ENCODE measurements around the gene CACNG4.

The CACNG4 gene

DNA sequence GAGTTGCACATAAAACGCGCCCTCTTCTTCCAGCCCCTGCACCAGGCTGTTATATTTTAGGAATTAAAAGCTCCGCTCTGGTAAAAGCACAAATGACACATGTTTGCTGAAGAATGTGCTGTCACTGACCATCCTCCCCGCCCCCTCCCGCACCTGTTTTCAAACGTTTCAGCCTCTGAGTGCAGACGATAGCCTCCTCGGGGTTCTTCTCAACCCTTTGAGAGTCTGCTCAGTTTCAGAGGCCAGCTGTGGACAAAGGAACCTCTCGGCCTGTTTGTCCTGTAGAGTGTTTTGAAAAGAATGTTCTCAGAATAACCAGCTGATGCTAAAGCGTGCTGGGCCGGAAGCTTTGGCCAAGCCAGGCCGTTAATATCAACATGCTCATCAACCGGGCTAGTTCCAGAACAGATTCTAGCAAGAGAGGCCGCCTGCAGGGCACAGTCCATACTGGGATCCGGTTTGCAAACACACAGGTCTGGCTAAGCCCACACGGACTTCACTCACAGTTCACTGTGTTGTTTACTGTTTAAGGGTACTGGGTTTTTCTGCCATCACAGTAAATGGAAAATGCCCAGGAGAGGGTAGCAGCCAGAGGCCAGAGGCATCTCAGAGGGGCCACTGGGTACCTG lies 6.4 kb upstream of the CACNG4 start:
- DNase-seq (ENCODE audit: extremely low read depth, low read depth): no peak
- TF ChIP-seq, protein P1, sequence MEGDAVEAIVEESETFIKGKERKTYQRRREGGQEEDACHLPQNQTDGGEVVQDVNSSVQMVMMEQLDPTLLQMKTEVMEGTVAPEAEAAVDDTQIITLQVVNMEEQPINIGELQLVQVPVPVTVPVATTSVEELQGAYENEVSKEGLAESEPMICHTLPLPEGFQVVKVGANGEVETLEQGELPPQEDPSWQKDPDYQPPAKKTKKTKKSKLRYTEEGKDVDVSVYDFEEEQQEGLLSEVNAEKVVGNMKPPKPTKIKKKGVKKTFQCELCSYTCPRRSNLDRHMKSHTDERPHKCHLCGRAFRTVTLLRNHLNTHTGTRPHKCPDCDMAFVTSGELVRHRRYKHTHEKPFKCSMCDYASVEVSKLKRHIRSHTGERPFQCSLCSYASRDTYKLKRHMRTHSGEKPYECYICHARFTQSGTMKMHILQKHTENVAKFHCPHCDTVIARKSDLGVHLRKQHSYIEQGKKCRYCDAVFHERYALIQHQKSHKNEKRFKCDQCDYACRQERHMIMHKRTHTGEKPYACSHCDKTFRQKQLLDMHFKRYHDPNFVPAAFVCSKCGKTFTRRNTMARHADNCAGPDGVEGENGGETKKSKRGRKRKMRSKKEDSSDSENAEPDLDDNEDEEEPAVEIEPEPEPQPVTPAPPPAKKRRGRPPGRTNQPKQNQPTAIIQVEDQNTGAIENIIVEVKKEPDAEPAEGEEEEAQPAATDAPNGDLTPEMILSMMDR (IDR thresholded peaks at IDR 0.05; ENCODE audit: low read depth, low read length, missing control alignments): no peak
- H3K4me3 ChIP-seq (replicated peaks; ENCODE audit: low read depth, low read length): no peak overlapping the region

- TF ChIP-seq, protein P1 (IDR thresholded peaks at IDR 0.05; ENCODE audit: low read depth, low read length, missing control alignments): no peak
- DNase-seq (ENCODE audit: extremely low read depth, low read depth): no peak
- no peak overlapping the region for H3K4me3 ChIP-seq (replicated peaks; ENCODE audit: low read depth, low read length)
These were observed 4.7 kb upstream of the CACNG4 start for GRCh38 chr17:66959641-66960375.

DNA sequence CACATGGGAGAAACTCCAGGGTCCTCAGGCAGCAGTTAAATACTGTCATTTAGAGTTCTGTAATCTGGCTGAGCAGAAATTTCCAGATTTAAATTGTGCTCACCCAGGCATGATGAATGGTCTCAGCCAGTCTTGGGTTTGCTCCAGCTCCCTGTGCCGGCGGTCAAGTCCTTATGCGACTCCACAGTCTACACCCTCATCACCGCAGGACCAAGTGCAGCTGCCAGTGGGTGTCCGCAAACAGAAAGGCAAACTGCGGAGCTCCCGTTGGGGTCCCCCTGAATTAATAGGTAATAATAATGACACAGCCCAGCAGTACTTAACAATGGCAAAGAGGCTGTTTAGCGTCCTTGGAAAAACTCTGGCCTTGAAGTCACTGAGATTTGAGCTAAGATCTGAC lies 3.9 kb upstream of the CACNG4 start:
- TF ChIP-seq, protein P1 (IDR thresholded peaks at IDR 0.05; ENCODE audit: low read depth, low read length, missing control alignments): no peak
- DNase-seq (ENCODE audit: extremely low read depth, low read depth): no peak
- no peak overlapping the region for H3K4me3 ChIP-seq (replicated peaks; ENCODE audit: low read depth, low read length)

DNA sequence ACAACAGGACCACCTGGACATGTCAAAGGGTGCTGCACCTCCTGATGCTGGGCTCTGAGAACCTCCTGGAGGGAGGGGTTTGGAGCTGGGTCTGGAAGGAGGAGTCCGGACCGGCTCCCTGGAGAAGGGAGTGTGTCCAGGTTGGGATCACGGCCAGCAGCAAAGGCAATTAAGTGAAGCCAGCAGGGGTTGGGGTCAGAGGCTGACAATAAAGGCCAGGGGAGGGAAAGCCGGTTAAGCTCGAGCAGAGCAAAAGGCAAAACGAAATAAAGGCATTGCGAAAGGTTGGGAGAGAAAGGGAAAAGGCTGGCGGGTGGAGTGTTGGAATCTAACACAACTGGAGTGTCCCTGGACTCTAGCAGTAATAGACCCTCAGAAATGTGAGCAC lies 992 bp upstream of the CACNG4 start:
- DNase-seq (ENCODE audit: extremely low read depth, low read depth): no peak
- TF ChIP-seq, protein P1 (IDR thresholded peaks at IDR 0.05; ENCODE audit: low read depth, low read length, missing control alignments): no peak
- no peak overlapping the region for H3K4me3 ChIP-seq (replicated peaks; ENCODE audit: low read depth, low read length)

- TF ChIP-seq, protein P1 (IDR thresholded peaks at IDR 0.05; ENCODE audit: low read depth, low read length, missing control alignments): no peak
- peak overlapping the region; percentile 31 for H3K4me3 ChIP-seq (replicated peaks; ENCODE audit: low read depth, low read length)
- no peak for DNase-seq (ENCODE audit: extremely low read depth, low read depth)
These were observed 658 bp downstream of the CACNG4 start for GRCh38 chr17:66964930-66965800.

- 0 out of 2 replicates have a peak overlapping the region, but pooled peaks have one; percentile 7 for H3K4me3 ChIP-seq (replicated peaks; ENCODE audit: low read depth, low read length)
- DNase-seq (ENCODE audit: extremely low read depth, low read depth): no peak
- TF ChIP-seq, protein P1 (IDR thresholded peaks at IDR 0.05; ENCODE audit: low read depth, low read length, missing control alignments): no peak
These were observed 1.3 kb downstream of the CACNG4 start for GRCh38 chr17:66965801-66966262.

Data from HFF-Myc (cell line).